Measurements from ENCODE around the gene MYO18B. TPM values are rescaled to one million over a fixed set of nuclear protein-coding genes. Genes with fewer than 3 reads are reported as not detected.

Gene MYO18B
- total and polyA plus RNA-seq, 2 of the 8 experiments (the other 6 are each of a cell fraction or from before 2014, with no cell fraction given), result 0.62 to 0.78 TPM

DNA sequence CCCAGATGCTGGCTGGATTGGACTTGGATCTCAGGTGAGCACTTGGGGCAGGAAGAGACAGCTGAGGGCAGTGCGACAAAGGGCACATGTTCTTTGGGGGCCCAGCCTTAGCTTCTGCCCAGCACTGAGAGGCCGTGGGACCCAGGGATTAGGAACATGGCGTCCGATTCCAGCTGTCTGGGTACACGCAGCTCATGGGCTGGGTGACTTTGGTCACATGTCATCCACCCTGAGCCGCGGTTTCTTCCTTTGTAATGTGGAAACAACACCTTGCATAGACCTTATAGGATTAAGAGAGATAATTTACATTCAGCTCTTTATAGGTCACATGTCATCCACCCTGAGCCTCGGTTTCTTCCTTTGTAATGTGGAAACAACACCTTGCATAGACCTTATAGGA, 39.8 kb downstream of the MYO18B start:
- no peak for FAIRE-seq
- Histone ChIP-seq H4K5ac (ENCODE audit: insufficient read length, low read depth, low read length) (no peak overlapping the region), H3K4me1 (replicated peaks in 1 of 4; ENCODE audit: control insufficient read depth in 3 of 4, insufficient read depth in 4 of 4, low read length in 3 of 4) (no peaks in the 10 kb centered on the region), H3K36me3 (ENCODE audit: control insufficient read depth in 2 of 4, insufficient read depth in 4 of 4, low read length in 3 of 4) (no peaks in the 10 kb centered on the region), H4K91ac (replicated peaks; ENCODE audit: insufficient read length, low read length) (no peak overlapping the region), H3K4ac (replicated peaks; ENCODE audit: insufficient read length, low read depth, low read length) (no peak overlapping the region), H3K14ac (ENCODE audit: insufficient read length) (no peak overlapping the region), H2BK20ac (ENCODE audit: low read length) (no peak overlapping the region), H3K23me2 (ENCODE audit: low read depth, low read length) (no peaks in the 10 kb centered on the region), H2BK5ac (ENCODE audit: low read depth, low read length) (no peak overlapping the region), H2BK12ac (ENCODE audit: low read depth, low read length) (no peak overlapping the region), H3K18ac (ENCODE audit: extremely low read depth, low read length) (no peak overlapping the region), H4K8ac (ENCODE audit: extremely low read depth, insufficient read depth, low read length) (no peak overlapping the region), H3K9ac (replicated peaks in 1 of 4; ENCODE audit: extremely low read depth in 1 of 4, low read depth in 3 of 4, low read length in 3 of 4) (no peak overlapping the region), H2AFZ (ENCODE audit: low read length) (no peak overlapping the region), H3K4me3 (ENCODE audit: extremely low read depth in 1 of 4, insufficient read depth in 2 of 4, low read depth in 3 of 4, low read length in 4 of 4) (no peak overlapping the region), H2AK5ac (ENCODE audit: low read depth, low read length) (no peak overlapping the region), H3K27ac (ENCODE audit: low read depth, low read length) (no peak overlapping the region), H3K56ac (replicated peaks; ENCODE audit: insufficient read length, low read depth, low read length) (no peak overlapping the region), H2BK120ac (replicated peaks; ENCODE audit: low read depth, low read length) (no peak overlapping the region), H3K4me2 (ENCODE audit: insufficient read depth in 1 of 2, low read depth in 2 of 2, low read length in 2 of 2) (no peak overlapping the region), H3K23ac (ENCODE audit: insufficient read length) (no peak overlapping the region), H3K9me3 (ENCODE audit: insufficient read depth in 2 of 2, low read depth in 1 of 2, low read length in 1 of 2) (no peaks in the 10 kb centered on the region), H2BK15ac (ENCODE audit: low read length) (no peak overlapping the region), H3K79me1 (ENCODE audit: low read depth, low read length) (no peaks in the 10 kb centered on the region), H3K27me3 (replicated peaks in 1 of 4; ENCODE audit: control insufficient read depth in 3 of 4, extremely low read depth in 1 of 4, insufficient read depth in 3 of 4, low read length in 3 of 4) (no peaks in the 10 kb centered on the region), H4K20me1 (replicated peaks in 1 of 2; ENCODE audit: control insufficient read depth in 1 of 2, insufficient read depth in 2 of 2, low read length in 2 of 2) (no peaks in the 10 kb centered on the region), H3K79me2 (ENCODE audit: control insufficient read depth in 1 of 2, insufficient read depth in 2 of 2, low read length in 2 of 2) (no peaks in the 10 kb centered on the region)
- ChIA-PET POLR2A (ENCODE audit: partially characterized antibody) (no interaction called here), CTCF (ENCODE audit: partially characterized antibody) (interaction anchor here (0.7 to 2.0 kb wide), 5 partner anchors 9 to 549 kb away, joined by 3 to 12 read pairs (median 4); no protein-coding TSS in a partner anchor)
- DNase-seq (ENCODE audit: low read depth in 1 of 2, low spot score in 2 of 2), result no peak
- WGBS, 2 experiments (ENCODE audit: extremely low coverage in 1 of 2, insufficient coverage in 1 of 2, insufficient read length in 1 of 2, insufficient replicate concordance in 2 of 2, low coverage in 1 of 2, low lambda C conversion rate in 2 of 2, missing lambda C conversion rate in 1 of 2), result 96% methylated on average over 8 of the region's 8 CpGs; no CpG with 5 or more reads in 1 of the 2 experiments
- TF ChIP-seq, protein P1, sequence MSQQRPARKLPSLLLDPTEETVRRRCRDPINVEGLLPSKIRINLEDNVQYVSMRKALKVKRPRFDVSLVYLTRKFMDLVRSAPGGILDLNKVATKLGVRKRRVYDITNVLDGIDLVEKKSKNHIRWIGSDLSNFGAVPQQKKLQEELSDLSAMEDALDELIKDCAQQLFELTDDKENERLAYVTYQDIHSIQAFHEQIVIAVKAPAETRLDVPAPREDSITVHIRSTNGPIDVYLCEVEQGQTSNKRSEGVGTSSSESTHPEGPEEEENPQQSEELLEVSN (IDR thresholded peaks at IDR 0.05), result no peak
- no peak for TF ChIP-seq CHD1 (IDR thresholded peaks at IDR 0.05; ENCODE audit: low read depth, low read length)
